ENCODE results near the gene KCNK2.

The KCNK2 gene

GRCh38 chr1:215262106-215262505 lies 179.6 kb downstream of the KCNK2 start:
- DNase-seq: no peak

- DNase-seq: no peak
These were observed 181.1 kb downstream of the KCNK2 start for GRCh38 chr1:215263636-215264035.

- DNase-seq: no peak
These were observed 182.1 kb downstream of the KCNK2 start for GRCh38 chr1:215264649-215265048.

GRCh38 chr1:215267495-215267894 lies 185.0 kb downstream of the KCNK2 start:
- no peak for DNase-seq

GRCh38 chr1:215269955-215270354 lies 187.4 kb downstream of the KCNK2 start:
- no peak for DNase-seq

- no peak for DNase-seq
These were observed 191.4 kb downstream of the KCNK2 start for GRCh38 chr1:215273838-215274516.

GRCh38 chr1:215276582-215276981 lies 194.0 kb downstream of the KCNK2 start:
- DNase-seq: no peak

- no peak for DNase-seq
These were observed 195.0 kb downstream of the KCNK2 start for GRCh38 chr1:215277532-215277931.

GRCh38 chr1:215279682-215280081 lies 197.1 kb downstream of the KCNK2 start:
- no peak for DNase-seq

GRCh38 chr1:215282557-215282956 lies 200.0 kb downstream of the KCNK2 start:
- no peak for DNase-seq

- DNase-seq: no peak
These were observed 202.7 kb downstream of the KCNK2 start for GRCh38 chr1:215285013-215285800.

Data from CD4-positive, alpha-beta T cell treated with Interleukin-1 beta for 1 hour (primary cell).